ENCODE results near the gene INAFM2. TPM values are rescaled to one million over a fixed set of nuclear protein-coding genes. Genes with fewer than 3 reads are reported as not detected.
A peak's percentile ranks its signal among the peaks of the same experiment; 100 is the strongest.

Gene INAFM2
- total RNA-seq, result 25.5 TPM

GRCh38 chr15:40323239-40323952 lies at the start of gene INAFM2:
TSS of gene INAFM2 (plus strand) at chr15:40323692. CDS start at chr15:40324056, 364 bp downstream.
- DNase-seq (ENCODE audit: low spot score), result peak; percentile 92
- intact Hi-C loops (cut with DNase I), result no loop called here
- ATAC-seq, result peak; percentile 90

GRCh38 chr15:40274350-40275274 lies 48.9 kb upstream of the INAFM2 start:
- DNase-seq (ENCODE audit: low spot score), result peak; percentile 91
- peak; percentile 34 for ATAC-seq
- intact Hi-C loops (cut with DNase I), result loop anchor here (5.0 kb wide), 2 partner anchors 57 to 227 kb away; no protein-coding TSS in a partner anchor

- DNase-seq (ENCODE audit: low spot score) (no peak), ATAC-seq (no peak)
- intact Hi-C loops (cut with DNase I), result no loop called here
Observed at GRCh38 chr15:40275523-40275922, 48.0 kb upstream of the INAFM2 start.

- DNase-seq (ENCODE audit: low spot score) (no peak), ATAC-seq (no peak)
- intact Hi-C loops (cut with DNase I), result no loop called here
Observed at GRCh38 chr15:40275954-40276353, 47.5 kb upstream of the INAFM2 start.

- DNase-seq (ENCODE audit: low spot score) (no peak), ATAC-seq (no peak)
- intact Hi-C loops (cut with DNase I), result no loop called here
Observed at GRCh38 chr15:40276927-40277326, 46.6 kb upstream of the INAFM2 start.

- ATAC-seq, result no peak
- no peak for DNase-seq (ENCODE audit: low spot score)
- intact Hi-C loops (cut with DNase I), result no loop called here
Observed at GRCh38 chr15:40277471-40277870, 46.0 kb upstream of the INAFM2 start.

GRCh38 chr15:40278026-40278425 lies 45.5 kb upstream of the INAFM2 start:
- no peak for DNase-seq (ENCODE audit: low spot score)
- no peak for ATAC-seq
- intact Hi-C loops (cut with DNase I), result no loop called here

GRCh38 chr15:40279437-40280141 lies 43.9 kb upstream of the INAFM2 start:
- DNase-seq (ENCODE audit: low spot score), result peak; percentile 89
- ATAC-seq, result peak; percentile 76
- intact Hi-C loops (cut with DNase I), result loop anchor here (5.0 kb wide), 1 partner anchor 143 kb away; no protein-coding TSS in a partner anchor

- DNase-seq (ENCODE audit: low spot score) (no peak), ATAC-seq (no peak)
- intact Hi-C loops (cut with DNase I), result loop anchor here (5.0 kb wide), 1 partner anchor 142 kb away; no protein-coding TSS in a partner anchor
Observed at GRCh38 chr15:40280260-40281056, 43.0 kb upstream of the INAFM2 start.

GRCh38 chr15:40281057-40281800 lies 42.3 kb upstream of the INAFM2 start:
- DNase-seq (ENCODE audit: low spot score), result no peak
- intact Hi-C loops (cut with DNase I), result loop anchor here (5.0 kb wide), 1 partner anchor 141 kb away; no protein-coding TSS in a partner anchor
- no peak for ATAC-seq

- intact Hi-C loops (cut with DNase I), result loop anchor here (5.0 kb wide), 1 partner anchor 141 kb away; no protein-coding TSS in a partner anchor
- no peak for ATAC-seq
- DNase-seq (ENCODE audit: low spot score), result no peak
Observed at GRCh38 chr15:40281801-40282146, 41.7 kb upstream of the INAFM2 start.

- DNase-seq (ENCODE audit: low spot score) (no peak), ATAC-seq (no peak)
- intact Hi-C loops (cut with DNase I), result loop anchor here (5.0 kb wide), 1 partner anchor 140 kb away; no protein-coding TSS in a partner anchor
Observed at GRCh38 chr15:40282147-40282868, 41.2 kb upstream of the INAFM2 start.

GRCh38 chr15:40282869-40283614 lies 40.5 kb upstream of the INAFM2 start, which contains the start of gene ANKRD63:
TSS of gene ANKRD63 (minus strand) at chr15:40283064. CDS start at chr15:40282586, 478 bp downstream.
- DNase-seq (ENCODE audit: low spot score), result no peak
- intact Hi-C loops (cut with DNase I), result loop anchor here (5.0 kb wide), 1 partner anchor 139 kb away; no protein-coding TSS in a partner anchor
- no peak for ATAC-seq

GRCh38 chr15:40283615-40284300 lies 39.7 kb upstream of the INAFM2 start:
- intact Hi-C loops (cut with DNase I), result loop anchor here (5.0 kb wide), 1 partner anchor 139 kb away; no protein-coding TSS in a partner anchor
- ATAC-seq (no peak), DNase-seq (ENCODE audit: low spot score) (no peak)

- ATAC-seq, result no peak
Observed at GRCh38 chr15:40285151-40285550, 38.3 kb upstream of the INAFM2 start.

More at GRCh38 chr15:40285151-40285550, 38.3 kb upstream of the INAFM2 start:
- intact Hi-C loops (cut with DNase I), result no loop called here
- DNase-seq (ENCODE audit: low spot score), result no peak

All from sciatic nerve (tissue), 2 donors.